DMS53 (cell line): ENCODE measurements around the gene ATF6.
"Not testable (repeated sequence)": the region's sequence is repeated elsewhere in the genome, so short reads cannot be mapped to it uniquely, and the experiment has no call there.

ENCODE experiments used
- DNase-seq: peaks from one replicate; lab custom pipeline; 2025; lab: John Stamatoyannopoulos, UW

Gene ATF6

DNA sequence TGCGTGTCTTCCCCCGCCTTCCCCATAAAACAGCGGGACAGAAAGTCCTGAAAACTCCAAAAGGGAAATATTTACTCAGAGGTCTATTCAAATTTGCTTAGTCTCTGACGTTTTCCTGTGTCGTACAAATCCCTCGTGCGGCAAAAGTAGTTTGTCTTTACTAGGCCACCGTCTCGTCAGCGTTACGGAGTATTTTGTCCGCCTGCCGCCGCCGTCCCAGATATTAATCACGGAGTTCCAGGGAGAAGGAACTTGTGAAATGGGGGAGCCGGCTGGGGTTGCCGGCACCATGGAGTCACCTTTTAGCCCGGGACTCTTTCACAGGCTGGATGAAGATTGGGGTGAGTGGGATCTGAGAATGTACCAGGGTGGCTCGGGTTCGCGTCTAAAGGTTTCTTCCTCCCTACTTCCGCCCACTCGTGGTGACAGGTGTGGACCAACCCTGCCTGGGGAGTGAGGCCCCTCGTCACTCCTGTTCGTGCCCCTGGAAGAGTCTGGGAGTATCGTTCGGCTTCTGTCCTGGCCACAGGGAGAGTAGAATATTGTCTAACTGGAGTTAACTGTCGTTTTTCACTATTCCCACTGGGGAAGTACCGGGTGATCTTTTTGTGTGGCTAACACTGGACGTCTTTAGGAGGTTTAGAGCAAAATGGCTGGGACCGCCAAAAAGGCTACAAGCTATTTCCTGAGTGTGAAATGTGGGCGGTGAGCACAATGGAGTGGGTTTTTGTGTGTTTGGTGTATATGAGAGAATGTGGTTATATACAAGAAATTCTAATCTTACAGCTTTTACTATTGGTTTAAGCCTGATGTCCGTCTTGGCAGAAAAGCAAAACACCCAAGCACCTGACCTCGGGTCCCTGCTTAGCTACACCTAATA is at the start of gene ATF6:
ATF6 (plus strand) TSS at position 219 of the 880 bp plus-strand sequence; CDS start at position 260, 41 bp downstream.
- peak; percentile 98 for DNase-seq

DNA sequence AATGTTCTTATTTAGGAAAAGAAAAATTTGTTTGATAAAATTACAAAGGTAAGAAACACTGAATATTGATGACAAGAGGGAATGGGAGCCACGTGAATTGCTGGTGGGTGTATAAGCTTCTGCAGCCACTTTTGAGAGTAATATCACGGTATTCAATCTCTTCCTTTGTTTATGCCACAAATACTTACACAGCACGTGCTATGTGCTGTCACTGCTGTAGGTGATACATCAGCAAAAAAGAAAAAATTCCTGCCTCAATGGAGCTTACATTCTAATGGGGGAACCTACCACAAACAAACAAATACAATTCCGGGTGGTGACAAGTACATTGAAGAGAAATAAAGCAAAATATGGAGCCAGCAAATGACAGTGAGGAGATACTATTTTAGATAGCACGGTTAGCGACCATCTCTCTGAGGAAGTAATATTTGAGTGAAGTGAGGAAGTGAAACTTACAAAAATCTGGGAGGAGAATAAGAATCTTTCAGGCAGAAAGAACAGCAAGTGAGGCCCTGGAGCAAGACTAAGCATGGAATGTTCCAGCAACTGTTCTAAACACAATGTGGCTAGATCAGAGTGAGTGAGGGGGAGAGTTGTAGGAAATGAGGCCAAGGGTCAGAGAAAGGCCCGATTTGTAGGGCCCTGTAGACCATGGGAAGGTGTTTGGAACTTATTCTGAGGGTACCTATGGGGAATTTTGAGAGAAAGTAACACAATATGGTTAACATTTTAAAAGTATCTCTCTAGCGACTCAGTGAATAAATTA is 47.4 kb upstream of the ATF6 start:
- DNase-seq: no peak

DNA sequence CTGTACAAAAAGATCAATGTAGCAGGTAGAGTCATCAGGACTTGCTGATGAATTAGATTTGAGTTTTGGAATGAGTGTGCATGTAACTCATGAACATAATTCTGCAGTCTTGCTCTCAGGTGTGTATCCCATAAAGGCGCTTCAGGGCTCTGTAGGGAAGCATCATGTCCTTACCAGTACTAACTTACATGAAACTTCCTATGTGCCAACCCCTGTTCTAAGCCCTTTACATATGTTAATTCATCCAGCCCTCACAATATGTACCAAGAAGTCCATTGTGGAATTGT is 46.9 kb upstream of the ATF6 start:
- DNase-seq: no peak

- DNase-seq: no peak
Measured at GRCh38 chr1:161720422-161720821, 45.7 kb upstream of the ATF6 start.

DNA sequence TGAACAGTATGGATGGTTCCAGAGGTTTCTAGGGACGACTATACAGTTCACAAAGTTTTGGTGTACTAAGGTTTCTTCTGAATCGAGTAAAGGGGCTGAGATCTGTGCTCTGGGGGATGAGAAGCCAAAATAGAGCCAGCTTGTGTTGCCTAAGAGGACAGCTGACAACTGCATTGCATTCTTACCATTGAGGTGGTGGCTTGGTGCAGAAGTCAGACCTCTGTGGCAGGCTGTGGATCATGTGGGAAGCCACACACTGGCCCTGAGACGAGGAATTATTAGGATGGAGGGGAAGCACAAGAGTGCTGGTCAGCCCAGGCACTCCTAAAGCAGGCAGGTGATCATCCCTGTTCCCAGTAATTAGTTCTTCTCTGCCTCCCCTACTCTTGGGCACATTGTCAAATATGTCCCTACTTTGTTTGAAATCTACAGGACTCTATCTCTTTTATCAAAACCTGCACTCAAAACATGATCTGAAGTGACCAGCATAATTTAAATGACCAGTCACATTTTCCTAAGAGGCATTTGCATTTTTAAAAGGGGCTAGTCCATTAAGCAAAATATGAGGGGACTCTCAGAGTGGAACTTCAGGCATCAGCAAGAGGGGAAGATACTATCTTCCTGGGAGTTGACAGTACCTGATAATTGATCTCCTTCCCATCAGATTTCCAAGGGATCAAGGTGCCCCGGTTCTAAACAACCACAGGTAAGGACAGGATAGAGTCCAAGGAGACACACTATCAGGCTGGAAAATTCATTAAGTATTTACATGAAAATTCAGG is 45.0 kb upstream of the ATF6 start, which contains the start of gene FCRLB:
FCRLB (plus strand) TSS at position 589 of the 782 bp plus-strand sequence. CDS start 1,129 bp downstream, outside the sequence.
- DNase-seq: no peak

DNA sequence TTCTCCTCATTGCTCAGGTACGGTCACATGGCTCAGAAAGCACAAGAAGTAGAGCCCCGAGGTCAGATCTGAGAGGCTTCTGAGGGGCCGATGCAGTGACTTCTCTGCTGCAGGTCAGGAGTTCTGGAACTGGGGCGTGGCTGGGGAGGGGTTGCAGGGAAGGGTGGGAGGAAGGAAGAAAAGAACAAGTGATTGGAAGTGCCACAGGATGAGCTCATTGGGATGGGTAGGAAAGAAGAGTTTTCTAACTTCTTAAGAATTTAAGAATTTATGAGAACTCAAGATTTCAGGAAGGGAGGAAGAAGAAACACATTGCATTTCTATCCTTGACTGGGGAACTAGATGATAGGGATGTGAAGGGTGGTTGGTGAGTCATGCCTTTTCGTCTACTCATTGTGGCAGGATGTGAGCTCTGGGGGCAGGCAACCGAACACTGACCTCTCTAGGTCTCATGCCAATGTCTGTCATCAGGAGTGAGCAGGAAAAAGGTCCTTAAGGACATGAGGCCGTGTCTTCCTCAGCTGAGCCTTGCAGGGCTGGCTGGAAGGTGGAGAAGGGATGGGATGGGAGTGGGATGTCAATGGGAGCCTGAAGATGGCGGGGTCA is 44.3 kb upstream of the ATF6 start:
- DNase-seq: no peak

- no peak for DNase-seq
Measured at GRCh38 chr1:161722406-161722805, 43.7 kb upstream of the ATF6 start.

DNA sequence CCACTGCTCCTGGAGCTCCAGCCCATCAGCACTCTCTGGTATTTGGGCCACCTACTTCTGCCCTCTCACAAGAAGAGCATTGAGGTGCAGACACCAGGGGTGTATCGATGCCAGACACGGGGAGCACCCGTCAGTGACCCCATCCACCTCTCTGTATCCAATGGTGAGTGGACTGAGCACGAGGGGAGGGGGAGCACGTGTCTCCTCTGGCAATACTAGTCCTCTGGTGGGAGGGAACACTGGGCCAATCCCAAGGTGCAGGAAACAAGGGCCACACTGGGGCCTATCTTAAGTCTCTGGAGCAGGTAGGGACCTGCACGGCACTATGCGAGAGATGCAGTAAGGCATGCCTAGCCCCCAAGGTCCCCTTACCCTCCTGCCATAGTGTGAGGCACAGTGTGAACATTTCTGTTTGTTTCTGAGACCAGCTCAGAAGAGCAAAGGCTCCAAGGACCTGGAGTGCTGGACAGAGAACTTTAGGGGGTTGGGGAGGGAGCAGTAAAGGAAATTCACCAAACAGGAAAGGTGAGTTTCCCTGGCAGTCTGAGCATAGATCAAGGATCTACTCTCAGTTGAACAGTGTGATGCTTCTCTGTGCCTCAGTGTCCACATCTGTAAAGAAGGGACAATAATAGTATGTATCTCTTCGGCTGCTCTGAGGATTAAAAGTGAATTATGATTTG is 42.5 kb upstream of the ATF6 start:
- DNase-seq: peak; percentile 55

GRCh38 chr1:161725258-161725907 is 40.7 kb upstream of the ATF6 start:
- DNase-seq: not testable (repeated sequence)

DNA sequence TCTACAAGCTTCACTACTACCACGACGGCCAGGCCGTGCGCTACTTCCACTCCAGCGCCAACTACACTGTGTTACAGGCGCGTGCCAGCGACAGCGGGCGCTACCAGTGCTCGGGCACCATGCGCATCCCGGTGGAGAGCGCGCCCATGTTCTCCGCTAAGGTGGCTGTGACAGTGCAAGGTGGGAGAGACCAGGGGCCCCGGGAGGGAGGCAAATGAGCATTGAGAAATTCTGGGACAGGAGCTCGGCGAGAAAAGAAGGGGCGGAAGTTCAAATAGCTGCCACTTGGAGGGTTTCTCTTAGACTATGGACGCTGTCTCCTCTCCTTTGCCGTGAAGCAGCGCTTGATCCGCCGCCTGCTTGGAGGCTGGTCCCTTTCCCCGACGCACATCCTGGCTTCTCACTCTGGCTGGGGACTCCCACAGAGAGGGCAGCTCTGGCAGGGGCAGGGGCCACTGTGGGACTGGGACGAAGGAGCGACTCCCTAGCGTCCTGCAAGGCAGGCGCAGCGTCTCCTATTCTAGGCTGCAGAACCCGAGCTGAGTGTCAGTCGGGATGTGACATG is 40.1 kb upstream of the ATF6 start:
- peak; percentile 81 for DNase-seq

GRCh38 chr1:161726473-161727255 is 39.5 kb upstream of the ATF6 start:
- peak; percentile 89 for DNase-seq

DNA sequence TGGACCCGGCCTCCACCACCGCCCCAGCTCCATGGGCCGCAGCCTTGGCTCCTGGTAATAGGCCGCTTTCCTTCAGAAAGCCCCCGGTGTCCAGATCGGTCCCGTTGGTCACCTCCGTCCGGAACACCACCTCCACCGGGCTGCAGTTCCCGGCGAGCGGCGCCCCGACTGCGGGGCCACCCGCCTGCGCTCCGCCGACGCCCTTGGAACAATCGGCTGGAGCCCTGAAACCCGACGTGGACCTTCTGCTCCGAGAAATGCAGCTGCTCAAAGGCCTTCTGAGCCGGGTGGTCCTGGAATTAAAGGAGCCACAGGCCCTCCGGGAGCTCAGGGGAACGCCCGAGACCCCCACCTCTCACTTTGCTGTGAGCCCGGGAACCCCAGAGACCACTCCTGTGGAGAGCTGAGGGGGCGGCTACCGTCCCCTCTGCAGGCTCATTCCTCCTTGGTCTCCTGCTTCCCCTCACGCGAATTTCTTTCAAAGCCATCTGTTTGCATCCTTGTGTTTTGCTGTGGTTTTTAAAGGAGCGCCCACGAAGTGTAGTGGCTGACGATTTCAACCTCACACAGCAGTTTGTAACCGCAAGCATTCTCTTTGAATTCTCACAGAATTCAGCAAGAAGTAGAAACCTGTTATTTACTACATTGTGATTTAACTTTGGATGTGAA is 38.7 kb upstream of the ATF6 start:
- DNase-seq: peak; percentile 36

- no peak for DNase-seq
Measured at GRCh38 chr1:161728376-161729226, 37.5 kb upstream of the ATF6 start.

GRCh38 chr1:161730050-161730564 is 36.0 kb upstream of the ATF6 start:
- no peak for DNase-seq

GRCh38 chr1:161731241-161731640 is 34.9 kb upstream of the ATF6 start:
- no peak for DNase-seq

DNA sequence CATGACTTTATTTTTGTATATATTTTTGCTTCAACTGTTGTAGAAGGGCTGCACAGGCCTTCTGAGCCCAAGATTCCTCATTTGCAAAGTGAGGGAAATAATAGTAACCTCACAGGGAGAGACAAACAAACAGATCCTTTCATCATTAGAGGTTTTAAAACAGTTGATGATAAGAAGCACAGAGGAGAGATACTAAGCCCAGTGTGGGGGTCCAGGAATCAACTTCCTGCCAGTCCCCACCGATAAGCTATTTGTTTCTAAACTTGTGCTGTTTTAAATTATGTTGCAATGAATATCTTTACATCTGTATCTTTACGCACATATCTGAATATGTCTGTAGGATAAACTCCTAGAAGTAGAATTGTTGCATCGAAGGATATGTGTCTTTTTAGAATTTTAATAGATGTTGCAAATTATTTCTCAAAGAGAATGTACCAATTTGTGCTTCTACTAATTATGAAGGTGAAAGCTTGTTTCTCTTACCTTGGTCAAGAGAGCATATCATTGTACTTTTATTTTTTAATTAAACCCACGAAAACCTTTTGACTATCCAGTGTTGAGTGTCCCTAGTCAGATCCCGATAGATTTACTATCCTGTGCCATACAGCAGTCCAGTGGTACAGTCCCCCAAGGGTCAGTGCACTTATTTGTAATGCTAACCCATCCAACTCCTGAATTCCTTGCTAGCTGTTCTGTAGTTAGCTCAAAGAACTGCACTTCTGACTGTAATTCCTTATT is 34.0 kb upstream of the ATF6 start:
- DNase-seq: no peak

DNA sequence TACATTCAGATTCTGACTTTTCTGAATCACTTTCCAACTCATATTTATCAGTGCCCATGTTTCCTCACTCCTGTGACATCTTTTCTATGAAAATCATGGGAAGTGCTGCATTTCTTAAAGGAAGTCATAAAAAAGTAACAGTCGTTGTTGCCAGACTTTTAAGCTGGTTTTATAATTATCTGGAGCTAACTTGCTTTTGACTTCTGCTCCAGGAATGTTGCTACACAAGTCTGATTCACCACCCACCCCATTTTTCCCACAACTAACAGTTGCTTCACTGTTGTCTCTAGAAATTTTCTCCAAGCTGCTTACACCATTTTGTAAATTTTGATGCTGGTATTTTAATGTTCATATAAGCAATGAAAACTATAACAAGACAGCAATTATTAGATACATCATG is 32.6 kb upstream of the ATF6 start:
- no peak for DNase-seq
